Nephron (organoid): Measurements from ENCODE around the gene SPRR2D.

ENCODE experiments used
- H3K27ac Mint-ChIP-seq, 3 experiments: 2 replicates each; pipeline ENCODE4 v1.8.0; 2020; ENCODE audit warnings: mixed read lengths in 3 of 3, mild to moderate bottlenecking in 2 of 3, moderate library complexity in 1 of 3
- H3K27me3 Mint-ChIP-seq: 2 replicates; pipeline ENCODE4 v1.8.0; 2021; ENCODE audit warnings: low read depth, mild to moderate bottlenecking, moderate library complexity, mixed read lengths
- H3K36me3 Mint-ChIP-seq: 2 replicates; pipeline ENCODE4 v1.8.0; 2020; ENCODE audit warnings: low read depth, mixed read lengths
- H3K4me1 Mint-ChIP-seq: 2 replicates; pipeline ENCODE4 v1.8.0; 2020; ENCODE audit warnings: mixed read lengths
- H3K4me3 Mint-ChIP-seq, 3 experiments: 2 replicates each; pipeline ENCODE4 v1.8.0; 2020; ENCODE audit warnings: mild to moderate bottlenecking in 3 of 3, mixed read lengths in 3 of 3, moderate library complexity in 2 of 3
- H3K9me3 Mint-ChIP-seq: 2 replicates; pipeline ENCODE4 v1.8.0; 2020; ENCODE audit warnings: mixed read lengths
- TF ChIP-seq, protein P1 (sequence below), 3 experiments: fragments of 200-600 bp; sonication (generic); IDR thresholded peaks; one replicate each; pipeline ENCODE4 v1.5.0; 2021; ENCODE audit warnings: antibody characterized with exemption in 3 of 3; ENCODE audit not compliant: unreplicated experiment in 3 of 3

Gene SPRR2D

DNA sequence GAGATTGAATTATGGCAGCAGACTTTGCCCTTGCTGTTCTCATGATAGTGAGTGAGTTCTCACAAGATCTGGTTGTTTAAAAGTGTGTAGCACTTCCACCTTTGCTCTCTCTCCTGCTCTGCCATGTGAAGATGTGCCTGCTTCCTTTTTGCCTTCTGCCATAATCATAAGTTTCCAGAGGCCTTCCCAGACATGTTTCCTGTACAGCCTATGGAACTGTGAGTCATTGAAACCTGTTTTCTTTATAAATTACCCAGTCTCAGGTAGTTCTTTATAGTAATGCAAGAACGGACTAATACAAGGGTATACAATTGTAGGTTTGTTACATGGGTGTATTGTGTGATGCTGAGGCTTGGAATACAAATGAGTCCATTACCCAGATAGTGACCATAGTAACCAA, 5.7 kb downstream of the SPRR2D start:
- Mint-ChIP-seq H3K4me1 (no peaks in the 10 kb centered on the region), H3K27ac (no peak overlapping the region), H3K36me3 (no peaks in the 10 kb centered on the region), H3K27me3 (peaks cover 13% of the 10 kb centered on the region), H3K9me3 (no peaks in the 10 kb centered on the region), H3K4me3 (no peak overlapping the region)
- TF ChIP-seq, protein P1, sequence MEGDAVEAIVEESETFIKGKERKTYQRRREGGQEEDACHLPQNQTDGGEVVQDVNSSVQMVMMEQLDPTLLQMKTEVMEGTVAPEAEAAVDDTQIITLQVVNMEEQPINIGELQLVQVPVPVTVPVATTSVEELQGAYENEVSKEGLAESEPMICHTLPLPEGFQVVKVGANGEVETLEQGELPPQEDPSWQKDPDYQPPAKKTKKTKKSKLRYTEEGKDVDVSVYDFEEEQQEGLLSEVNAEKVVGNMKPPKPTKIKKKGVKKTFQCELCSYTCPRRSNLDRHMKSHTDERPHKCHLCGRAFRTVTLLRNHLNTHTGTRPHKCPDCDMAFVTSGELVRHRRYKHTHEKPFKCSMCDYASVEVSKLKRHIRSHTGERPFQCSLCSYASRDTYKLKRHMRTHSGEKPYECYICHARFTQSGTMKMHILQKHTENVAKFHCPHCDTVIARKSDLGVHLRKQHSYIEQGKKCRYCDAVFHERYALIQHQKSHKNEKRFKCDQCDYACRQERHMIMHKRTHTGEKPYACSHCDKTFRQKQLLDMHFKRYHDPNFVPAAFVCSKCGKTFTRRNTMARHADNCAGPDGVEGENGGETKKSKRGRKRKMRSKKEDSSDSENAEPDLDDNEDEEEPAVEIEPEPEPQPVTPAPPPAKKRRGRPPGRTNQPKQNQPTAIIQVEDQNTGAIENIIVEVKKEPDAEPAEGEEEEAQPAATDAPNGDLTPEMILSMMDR (IDR thresholded peaks at IDR 0.05; ENCODE audit: unreplicated experiment in 3 of 3): no peak

DNA sequence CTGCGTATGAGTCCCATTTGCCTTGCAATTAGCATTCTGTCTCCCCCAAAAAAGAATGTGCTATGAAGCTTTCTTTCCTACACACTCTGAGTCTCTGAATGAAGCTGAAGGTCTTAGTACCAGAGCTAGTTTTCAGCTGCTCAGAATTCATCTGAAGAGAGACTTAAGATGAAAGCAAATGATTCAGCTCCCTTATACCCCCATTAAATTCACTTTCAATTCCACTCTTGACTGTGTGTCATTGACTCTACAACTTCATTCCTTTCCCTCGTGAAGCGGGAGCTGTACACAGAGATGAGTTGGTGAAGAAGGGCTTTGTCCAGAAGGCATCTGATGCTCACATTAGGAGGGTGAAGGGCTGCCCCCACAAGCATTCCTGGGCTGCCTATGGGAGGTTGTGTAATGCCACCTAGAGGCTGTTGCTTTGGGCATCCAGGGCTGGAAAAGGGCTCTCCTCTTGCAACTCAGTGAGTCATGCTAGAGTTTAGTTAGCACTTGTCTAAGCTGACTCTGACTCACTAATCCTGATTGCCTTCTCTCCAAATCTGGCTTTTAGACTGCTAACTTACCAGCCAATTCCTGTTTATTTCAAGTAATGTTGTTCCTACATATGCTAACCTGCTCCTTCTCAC, 8.1 kb downstream of the SPRR2D start:
- H3K36me3 Mint-ChIP-seq: no peaks in the 10 kb centered on the region
- H3K27ac Mint-ChIP-seq: no peak overlapping the region
- no peaks in the 10 kb centered on the region for H3K9me3 Mint-ChIP-seq
- no peak overlapping the region for H3K4me3 Mint-ChIP-seq
- TF ChIP-seq, protein P1 (IDR thresholded peaks at IDR 0.05; ENCODE audit: unreplicated experiment in 3 of 3): no peak
- no peaks in the 10 kb centered on the region for H3K4me1 Mint-ChIP-seq
- peaks cover 9% of the 10 kb centered on the region for H3K27me3 Mint-ChIP-seq

DNA sequence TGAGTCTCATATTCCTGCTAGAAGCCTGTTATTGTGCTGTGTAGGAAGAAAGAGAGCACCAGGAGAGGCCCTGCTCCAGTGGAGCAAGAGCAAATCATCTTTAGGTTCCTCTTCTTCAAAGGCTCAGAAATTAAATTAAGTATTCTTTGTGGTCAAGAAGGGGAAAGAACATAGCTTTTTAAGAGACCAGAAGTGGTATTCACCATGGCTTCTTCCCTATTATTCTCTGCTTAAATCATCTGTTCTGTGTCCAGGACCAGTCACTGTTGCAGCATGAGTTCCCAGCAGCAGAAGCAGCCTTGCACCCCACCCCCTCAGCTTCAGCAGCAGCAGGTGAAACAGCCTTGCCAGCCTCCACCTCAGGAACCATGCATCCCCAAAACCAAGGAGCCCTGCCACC, 8.8 kb downstream of the SPRR2D start:
- Mint-ChIP-seq H3K27ac (no peak overlapping the region), H3K4me3 (no peak overlapping the region), H3K9me3 (no peaks in the 10 kb centered on the region), H3K36me3 (no peaks in the 10 kb centered on the region), H3K4me1 (no peaks in the 10 kb centered on the region), H3K27me3 (peaks cover 9% of the 10 kb centered on the region)
- TF ChIP-seq, protein P1 (IDR thresholded peaks at IDR 0.05; ENCODE audit: unreplicated experiment in 3 of 3): no peak

DNA sequence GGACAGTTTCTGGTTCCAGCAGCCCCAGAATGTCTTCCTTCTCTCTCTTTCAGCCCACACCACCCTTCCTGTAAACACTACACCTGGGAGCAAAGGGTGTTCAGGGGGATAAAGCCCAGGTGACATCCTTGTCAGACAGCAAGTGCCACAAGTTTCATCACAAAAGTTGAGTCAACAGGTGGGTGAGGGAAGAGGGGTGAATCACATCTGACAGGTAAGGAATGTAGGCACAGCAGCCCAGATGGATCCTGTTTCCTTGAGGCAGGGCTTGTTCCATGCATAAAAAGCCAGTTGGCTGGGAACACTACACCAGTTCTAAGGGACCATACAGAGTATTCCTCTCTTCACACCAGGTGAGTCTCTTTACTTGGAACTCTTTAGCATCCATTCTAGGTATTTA, 10.0 kb downstream of the SPRR2D start, which contains the start of gene SPRR1B:
TSS of gene SPRR1B (plus strand) at position 309 of the 400 bp plus-strand sequence. CDS start 1,143 bp downstream, outside the sequence.
- Mint-ChIP-seq H3K27ac (no peak within 1 kb of the TSS), H3K4me3 (no peak within 1 kb of the TSS), H3K27me3 (peaks cover 9% of the 10 kb centered on the region), H3K9me3 (no peaks in the 10 kb centered on the region), H3K36me3 (no peaks in the 10 kb centered on the region), H3K4me1 (no peaks in the 10 kb centered on the region)
- TF ChIP-seq, protein P1 (IDR thresholded peaks at IDR 0.05; ENCODE audit: unreplicated experiment in 3 of 3): no peak

DNA sequence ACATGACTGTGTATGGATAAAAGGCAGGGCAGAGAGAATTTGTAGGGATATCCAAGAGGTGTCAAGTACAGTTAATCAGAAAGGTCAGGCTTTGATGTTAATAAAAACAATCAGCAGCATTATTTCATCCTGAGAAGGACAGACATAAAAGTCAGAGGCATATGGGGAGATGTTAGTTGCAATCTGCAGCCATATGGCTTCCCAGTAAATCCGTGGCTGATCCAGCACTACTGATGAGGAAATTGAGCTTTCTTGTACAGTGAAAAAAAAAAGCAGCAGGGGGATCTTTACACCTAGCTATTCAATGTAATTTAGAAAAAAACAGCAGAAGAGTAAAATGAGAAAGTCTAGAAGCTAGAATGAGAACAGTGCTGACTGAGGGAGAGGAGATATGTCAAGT, 12.2 kb downstream of the SPRR2D start:
- TF ChIP-seq, protein P1 (IDR thresholded peaks at IDR 0.05; ENCODE audit: unreplicated experiment in 3 of 3): no peak
- Mint-ChIP-seq H3K4me1 (no peaks in the 10 kb centered on the region), H3K9me3 (no peaks in the 10 kb centered on the region), H3K36me3 (no peaks in the 10 kb centered on the region), H3K27me3 (peaks cover 9% of the 10 kb centered on the region), H3K4me3 (no peak overlapping the region), H3K27ac (no peak overlapping the region)

DNA sequence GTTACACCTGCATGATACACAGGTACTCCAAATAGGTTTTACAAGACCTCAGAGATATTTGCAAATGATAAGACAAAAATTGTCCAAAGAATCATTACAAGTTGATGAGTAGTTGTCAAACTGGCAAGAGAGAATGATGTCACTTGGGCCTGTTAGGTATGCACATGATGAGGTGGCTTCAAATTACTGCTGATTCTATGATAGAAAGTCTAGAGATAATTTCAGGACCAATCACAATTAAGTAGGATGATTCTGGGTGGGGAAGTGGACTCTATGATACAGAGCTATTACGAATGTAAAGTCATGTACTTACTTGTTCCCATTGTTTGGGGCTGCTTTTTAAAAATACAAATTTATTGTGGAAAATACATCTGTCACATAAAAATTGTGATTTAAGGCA, 15.1 kb downstream of the SPRR2D start:
- no peaks in the 10 kb centered on the region for H3K36me3 Mint-ChIP-seq
- no peaks in the 10 kb centered on the region for H3K9me3 Mint-ChIP-seq
- H3K27me3 Mint-ChIP-seq: peaks cover 5% of the 10 kb centered on the region
- H3K4me1 Mint-ChIP-seq: no peaks in the 10 kb centered on the region
- no peak overlapping the region for H3K4me3 Mint-ChIP-seq
- TF ChIP-seq, protein P1 (IDR thresholded peaks at IDR 0.05; ENCODE audit: unreplicated experiment in 3 of 3): no peak
- H3K27ac Mint-ChIP-seq: no peak overlapping the region
